ENCODE data around the gene UBE2E2. TPM values are rescaled to one million over a fixed set of nuclear protein-coding genes. Genes with fewer than 3 reads are reported as not detected.
A peak's percentile ranks its signal among the peaks of the same experiment; 100 is the strongest.

Gene UBE2E2
- total RNA-seq, 1 experiment from 2014 or later = 17.5 TPM

- no peak for DNase-seq (ENCODE audit: low read depth)
These were observed 237.5 kb downstream of the UBE2E2 start for GRCh38 chr3:23440416-23441294.

DNA sequence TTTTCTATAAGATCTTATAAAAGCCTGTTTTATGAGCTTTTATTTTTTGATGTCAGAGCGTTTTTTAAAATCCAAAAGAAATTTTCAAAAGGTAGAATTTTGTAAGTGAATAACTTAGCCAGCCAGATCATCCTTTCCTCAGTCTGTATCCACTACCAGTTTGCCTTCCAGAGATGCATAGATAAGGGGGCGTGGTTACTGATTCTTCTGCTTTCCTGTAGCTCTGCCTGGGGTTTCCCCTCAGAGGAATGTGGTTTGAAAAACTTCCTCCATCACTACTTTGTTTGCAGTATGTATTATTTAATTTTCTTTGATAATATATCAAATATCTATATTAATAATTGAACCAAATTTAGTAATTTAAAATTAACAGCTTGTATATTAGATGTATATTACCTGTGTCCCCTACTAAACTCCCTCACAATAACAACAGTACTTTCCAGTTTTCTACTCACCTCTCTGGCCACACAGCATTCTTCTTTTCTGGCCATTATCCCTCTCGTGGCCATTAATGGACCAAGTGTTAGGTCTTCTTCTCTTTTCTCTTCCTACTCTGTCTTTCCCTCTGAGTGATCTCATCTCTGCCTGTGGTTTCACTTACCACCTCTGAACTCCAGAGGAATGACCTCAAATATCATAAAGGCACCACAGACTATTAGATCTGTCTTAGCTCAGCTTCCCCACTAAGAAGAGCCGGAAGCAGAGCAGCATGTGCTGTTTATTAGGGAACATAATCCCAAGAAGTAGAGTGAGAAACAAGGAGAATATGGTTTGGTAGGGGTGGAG, 239.7 kb downstream of the UBE2E2 start:
- DNase-seq (ENCODE audit: low read depth) = peak; percentile 55

- no peak for DNase-seq (ENCODE audit: low read depth)
These were observed 241.3 kb downstream of the UBE2E2 start for GRCh38 chr3:23444386-23444785.

DNA sequence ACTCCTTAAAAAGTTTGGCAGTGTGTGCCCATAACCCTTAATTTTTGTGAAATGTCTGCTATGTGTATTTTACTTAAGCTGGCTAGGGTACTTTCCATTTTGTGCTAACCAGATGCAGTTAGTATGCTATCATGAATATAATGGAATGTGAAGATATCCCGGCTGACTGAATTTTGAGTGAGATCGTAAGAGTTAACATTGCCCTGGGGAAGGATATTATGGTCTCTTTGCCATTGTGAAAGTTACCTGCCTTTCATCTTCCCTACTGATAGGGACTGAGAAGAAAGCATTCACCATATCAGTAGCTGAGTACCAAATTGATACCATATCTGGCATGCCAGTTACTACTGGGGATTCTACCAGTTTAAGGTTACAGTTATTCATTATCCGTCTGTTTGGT, 243.2 kb downstream of the UBE2E2 start:
- DNase-seq (ENCODE audit: low read depth) = no peak

DNA sequence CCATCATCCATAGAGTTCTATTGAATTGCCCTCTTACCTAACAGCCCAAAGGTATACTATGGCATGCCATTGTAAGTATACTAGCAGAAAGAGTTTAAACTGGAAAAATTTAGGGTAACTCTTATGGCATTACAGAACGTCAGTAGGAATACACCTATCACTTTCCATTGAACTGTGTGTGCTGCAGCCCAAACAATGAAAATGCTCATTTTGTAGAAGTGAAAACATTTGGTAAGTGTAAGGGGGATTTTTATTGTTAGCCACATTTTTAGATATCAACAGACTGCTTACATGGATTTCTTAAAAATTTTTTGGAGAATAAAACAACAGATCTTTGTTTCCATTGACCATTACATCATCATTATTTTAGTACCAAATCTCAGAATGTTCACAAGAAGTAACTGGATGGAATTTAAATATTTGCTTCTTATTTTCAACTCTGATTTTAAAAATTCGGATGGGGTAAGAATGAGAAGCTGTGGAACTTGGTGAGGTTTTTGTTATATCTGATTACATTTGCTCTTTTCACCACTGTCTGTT, 245.9 kb downstream of the UBE2E2 start:
- DNase-seq (ENCODE audit: low read depth) = no peak

DNA sequence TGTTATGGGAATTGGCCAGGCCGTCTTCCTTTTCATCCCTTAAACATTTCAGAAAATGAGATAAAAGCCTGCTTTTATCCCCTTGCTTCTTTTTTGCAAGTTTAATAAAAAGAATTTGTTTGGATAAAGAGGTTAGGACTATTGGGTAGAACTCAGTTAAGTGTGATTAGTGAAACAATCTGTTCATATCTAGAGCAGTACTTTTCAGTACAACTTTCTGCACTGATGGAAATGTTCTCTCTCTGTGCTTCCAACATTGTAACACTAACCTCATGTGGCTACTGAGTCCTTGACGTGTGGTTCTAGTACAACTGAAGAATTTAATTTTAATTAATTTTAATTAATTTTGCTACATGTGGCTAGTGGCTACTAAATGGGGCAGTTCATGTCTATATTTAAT, 246.9 kb downstream of the UBE2E2 start:
- no peak for DNase-seq (ENCODE audit: low read depth)

- DNase-seq (ENCODE audit: low read depth) = no peak
These were observed 247.7 kb downstream of the UBE2E2 start for GRCh38 chr3:23450806-23451205.

- no peak for DNase-seq (ENCODE audit: low read depth)
These were observed 249.3 kb downstream of the UBE2E2 start for GRCh38 chr3:23452408-23452807.

- DNase-seq (ENCODE audit: low read depth) = peak; percentile 66
These were observed 252.0 kb downstream of the UBE2E2 start for GRCh38 chr3:23455084-23455483.

DNA sequence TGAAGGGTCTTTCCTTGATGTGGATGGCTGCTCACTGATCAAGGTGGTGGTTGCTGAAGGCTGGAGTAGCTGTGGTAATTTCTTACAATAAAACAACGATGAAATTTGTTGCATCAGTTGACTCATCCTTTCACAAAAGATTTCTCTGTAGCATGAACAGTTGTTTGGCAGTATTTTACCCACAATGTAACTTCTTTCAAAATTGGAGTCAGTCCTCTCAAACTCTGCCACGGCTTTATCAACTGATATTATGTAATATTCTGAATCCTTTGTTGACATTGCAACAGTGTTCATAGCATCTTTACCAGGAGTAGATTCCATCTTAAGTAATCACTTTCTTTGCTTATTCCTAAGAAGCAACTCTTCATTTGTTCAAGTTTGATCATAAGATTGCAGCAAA, 252.6 kb downstream of the UBE2E2 start:
- DNase-seq (ENCODE audit: low read depth) = peak; percentile 34

GRCh38 chr3:23457697-23458096, 254.6 kb downstream of the UBE2E2 start:
- DNase-seq (ENCODE audit: low read depth) = no peak

DNA sequence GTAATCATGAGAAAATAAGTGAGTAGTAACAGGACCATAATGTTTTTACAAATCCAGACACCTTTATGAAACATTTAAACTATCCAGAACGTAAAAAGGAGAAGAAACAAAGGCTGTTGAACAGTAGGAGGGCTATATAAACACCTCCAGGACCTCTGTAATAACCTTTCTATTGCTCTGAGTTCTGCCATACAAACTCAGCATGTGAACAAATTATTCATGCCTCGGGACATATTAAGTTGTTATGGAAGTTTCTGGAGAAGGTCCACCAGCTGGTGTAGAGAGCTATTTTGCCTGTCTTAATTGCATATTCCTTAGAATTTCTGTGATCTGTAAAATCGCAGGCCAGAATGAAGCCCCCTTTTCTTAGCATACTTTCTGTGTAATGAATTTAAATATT, 256.3 kb downstream of the UBE2E2 start:
- no peak for DNase-seq (ENCODE audit: low read depth)

DNA sequence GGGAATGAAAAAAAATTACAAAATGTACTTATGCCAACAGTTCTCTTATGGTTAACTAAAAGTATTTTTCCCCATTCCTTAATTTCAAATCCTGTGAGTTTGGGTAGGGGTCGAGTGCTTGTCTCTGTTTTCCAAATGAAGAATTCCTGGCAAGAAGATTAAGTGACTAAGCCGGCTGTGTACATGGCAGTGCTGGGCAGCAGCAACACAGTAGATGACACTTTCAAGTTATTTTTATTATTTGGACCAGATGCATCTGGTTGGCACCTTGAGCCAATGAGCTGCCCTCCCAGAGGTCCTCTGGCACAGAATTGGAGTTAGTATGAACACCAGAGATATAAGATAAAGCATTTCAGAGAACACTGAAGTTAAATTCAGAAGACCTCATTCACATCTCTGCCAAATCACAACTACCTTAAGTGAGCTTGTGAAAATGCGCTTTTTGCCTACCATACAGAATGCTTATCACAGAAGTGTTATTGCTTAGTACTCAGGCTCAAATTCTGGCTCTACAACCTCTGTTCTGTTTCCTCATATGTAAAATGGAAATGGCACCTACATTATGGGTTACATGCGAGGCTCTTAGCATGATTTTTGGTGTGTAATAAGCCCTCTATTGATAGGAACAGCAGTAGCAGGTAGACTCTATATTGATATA, 256.9 kb downstream of the UBE2E2 start:
- no peak for DNase-seq (ENCODE audit: low read depth)

GRCh38 chr3:23461069-23461468, 257.9 kb downstream of the UBE2E2 start:
- DNase-seq (ENCODE audit: low read depth) = no peak

DNA sequence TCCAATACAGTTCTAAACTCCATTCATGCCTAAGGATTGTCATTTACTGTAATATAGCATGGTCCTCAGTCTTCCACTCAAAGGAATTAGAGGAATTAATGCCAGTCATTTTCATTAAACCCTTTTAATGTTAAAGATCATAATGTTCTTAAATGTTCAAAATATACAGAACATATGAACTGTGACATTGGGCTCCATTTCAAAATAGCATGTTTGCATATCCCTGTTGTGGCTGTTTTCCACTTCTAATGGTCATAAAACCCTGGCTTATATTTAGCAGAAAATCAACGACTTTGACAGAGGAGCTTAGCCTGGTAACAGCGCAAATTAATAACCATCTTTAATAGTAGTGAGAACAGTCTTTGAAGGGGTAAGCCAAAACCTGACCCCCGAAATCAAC, 260.7 kb downstream of the UBE2E2 start:
- DNase-seq (ENCODE audit: low read depth) = no peak

GRCh38 chr3:23465569-23465968, 262.4 kb downstream of the UBE2E2 start:
- DNase-seq (ENCODE audit: low read depth) = no peak

GRCh38 chr3:23468203-23468602, 265.1 kb downstream of the UBE2E2 start:
- no peak for DNase-seq (ENCODE audit: low read depth)

DNA sequence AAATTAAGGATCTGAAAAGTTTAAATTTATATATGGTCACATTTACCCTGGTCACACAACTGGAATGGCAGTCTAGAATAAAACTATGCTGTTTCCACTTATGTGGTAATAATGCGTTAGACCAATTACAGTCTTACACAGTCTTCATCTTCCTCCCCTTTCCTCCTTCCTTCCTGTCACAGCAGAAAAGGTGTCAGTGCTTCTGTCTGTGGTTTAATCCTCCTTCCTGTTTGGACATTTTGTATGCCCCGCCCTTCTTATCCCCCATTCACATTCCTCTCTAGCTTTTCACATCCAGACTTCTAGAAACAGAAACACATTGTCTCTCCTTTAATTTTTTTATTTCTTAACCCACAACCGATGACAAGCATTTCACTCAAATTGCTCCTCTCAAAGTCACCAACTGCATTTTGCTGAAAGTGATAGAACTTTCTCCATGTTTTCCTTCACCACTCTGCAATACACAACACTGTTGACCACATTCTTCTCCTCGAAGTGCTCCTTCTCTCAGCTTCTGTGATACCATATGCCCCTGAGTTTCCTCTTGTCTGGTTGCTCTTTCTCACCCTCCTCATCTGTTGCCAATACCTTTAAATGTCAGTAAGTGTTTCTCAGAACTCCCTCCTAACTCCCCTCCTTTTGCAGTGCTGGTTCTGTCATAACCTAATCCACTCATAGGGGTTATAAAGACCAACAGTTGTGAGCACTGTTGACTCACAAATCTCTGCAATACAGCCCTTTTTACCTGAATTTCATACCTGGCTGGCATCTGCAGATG, 271.6 kb downstream of the UBE2E2 start:
- no peak for DNase-seq (ENCODE audit: low read depth)

DNA sequence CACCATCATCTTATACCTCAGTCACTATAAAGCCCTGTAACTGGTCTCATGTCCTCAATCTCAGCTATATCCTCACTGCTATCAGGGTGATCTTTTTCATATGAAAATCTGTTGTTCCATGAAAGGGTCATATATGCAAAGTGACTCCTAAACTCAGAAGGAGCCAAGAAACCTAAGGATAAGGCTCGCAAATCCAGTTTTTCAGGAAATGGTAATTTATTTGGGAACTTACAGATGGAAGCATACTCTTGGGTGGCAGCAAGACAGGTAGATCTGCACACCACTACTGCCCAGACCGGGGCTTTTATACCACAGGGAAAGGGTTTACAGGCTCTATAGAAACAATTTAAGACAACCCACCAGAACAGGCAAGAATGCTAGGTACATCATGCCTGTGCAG, 272.3 kb downstream of the UBE2E2 start:
- no peak for DNase-seq (ENCODE audit: low read depth)

DNA sequence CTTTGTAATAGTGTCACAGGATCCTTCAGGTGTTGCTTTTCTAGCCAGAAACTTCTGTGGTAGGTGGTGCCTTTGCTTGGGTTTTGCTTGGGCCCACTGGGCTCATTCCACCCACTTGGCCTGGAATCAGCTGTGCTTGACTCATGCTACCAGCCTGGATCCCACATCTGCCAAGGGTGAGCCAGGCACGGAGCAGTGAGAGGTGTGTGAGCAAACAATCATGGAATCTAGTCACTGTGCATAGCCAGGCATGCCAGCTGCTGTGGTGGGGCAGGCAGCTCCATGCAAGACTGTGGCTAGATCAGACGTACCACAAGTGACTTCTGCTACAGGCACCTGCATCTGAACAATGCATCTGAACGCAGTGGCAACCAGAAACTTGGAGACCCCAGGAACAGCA, 275.9 kb downstream of the UBE2E2 start:
- peak; percentile 47 for DNase-seq (ENCODE audit: low read depth)

- no peak for DNase-seq (ENCODE audit: low read depth)
These were observed 276.6 kb downstream of the UBE2E2 start for GRCh38 chr3:23479615-23480328.
